Stimulated activated CD4-positive, alpha-beta T cell treated with anti-CD3 and anti-CD28 coated beads, Interleukin-2, amount 100 ng/mL, for 4 hours (primary cell): ENCODE measurements around the gene TLE3.

Source experiments
- DNase-seq: peaks from one replicate; pipeline ENCODE4 v3.0.0-alpha.2; 2020; ENCODE audit warnings: low read depth

The TLE3 gene

GRCh38 chr15:70098461-70099166 lies 897 bp upstream of the TLE3 start:
- DNase-seq = peak; percentile 11

- DNase-seq = no peak
Observed at GRCh38 chr15:70098153-70098460, 390 bp upstream of the TLE3 start.

GRCh38 chr15:70097063-70097320 lies 725 bp downstream of the TLE3 start:
- no peak for DNase-seq

- peak; percentile 59 for DNase-seq
Observed at GRCh38 chr15:70096215-70097062, 1.3 kb downstream of the TLE3 start.

GRCh38 chr15:70095408-70096214 lies 2.1 kb downstream of the TLE3 start:
- DNase-seq = peak; percentile 26

GRCh38 chr15:70094690-70095311 lies 2.9 kb downstream of the TLE3 start:
- DNase-seq = no peak

GRCh38 chr15:70093481-70094319 lies 4.0 kb downstream of the TLE3 start:
- no peak for DNase-seq

- DNase-seq = no peak
Observed at GRCh38 chr15:70093070-70093469, 4.6 kb downstream of the TLE3 start.

GRCh38 chr15:70092464-70093027 lies 5.2 kb downstream of the TLE3 start:
- no peak for DNase-seq

- no peak for DNase-seq
Observed at GRCh38 chr15:70091726-70092463, 5.8 kb downstream of the TLE3 start.

GRCh38 chr15:70090436-70091296 lies 7.1 kb downstream of the TLE3 start:
- DNase-seq = no peak

- DNase-seq = no peak
Observed at GRCh38 chr15:70089692-70089971, 8.1 kb downstream of the TLE3 start.

- DNase-seq = no peak
Observed at GRCh38 chr15:70088887-70089691, 8.6 kb downstream of the TLE3 start.

- DNase-seq = no peak
Observed at GRCh38 chr15:70088455-70088854, 9.3 kb downstream of the TLE3 start.

- DNase-seq = no peak
Observed at GRCh38 chr15:70087708-70088352, 9.9 kb downstream of the TLE3 start.

GRCh38 chr15:70086636-70087035 lies 11.1 kb downstream of the TLE3 start:
- DNase-seq = no peak

GRCh38 chr15:70084461-70084860 lies 13.3 kb downstream of the TLE3 start:
- no peak for DNase-seq

- no peak for DNase-seq
Observed at GRCh38 chr15:70083946-70084345, 13.8 kb downstream of the TLE3 start.

GRCh38 chr15:70083418-70083817 lies 14.3 kb downstream of the TLE3 start:
- DNase-seq = no peak
